Common myeloid progenitor, CD34-positive (primary cell): ENCODE measurements around the gene DRGX.

Source experiments
- CTCF ChIA-PET: fragments of 350-600 bp; sonication (Branson Sonifier 250); formaldehyde crosslinking; loops from one replicate; lab custom pipeline; 2021; ENCODE audit warnings: antibody characterized with exemption; lab: Charles Lee
- POLR2A ChIA-PET: fragments of 350-600 bp; sonication (Branson Sonifier 250); formaldehyde crosslinking; loops from one replicate; lab custom pipeline; 2021; ENCODE audit warnings: antibody characterized with exemption; lab: Charles Lee
- DNase-seq, 3 donors: peaks; one replicate each; pipeline versions ENCODE4 v3.0.0 to v3.0.0-alpha.2; 2013
- H3K27ac ChIP-seq, 2 experiments: 1 replicate in 1 of 2; 2 replicates in 1 of 2; pipeline ENCODE4 v1.7.0; 2013; ENCODE audit warnings: inconsistent platforms in 2 of 2, low read length in 2 of 2, mild to moderate bottlenecking in 2 of 2, low read depth in 1 of 2, moderate library complexity in 1 of 2; ENCODE audit not compliant: severe bottlenecking in 2 of 2, insufficient read depth in 1 of 2, poor library complexity in 1 of 2
- H3K27me3 ChIP-seq, 5 experiments: replicated peaks in 2 of 5; 1 replicate in 3 of 5; 2 replicates in 2 of 5; pipeline versions ENCODE4 v1.6.1 to v1.7.0; 2013; ENCODE audit warnings: low read length in 4 of 5, mild to moderate bottlenecking in 2 of 5, moderate library complexity in 2 of 5, inconsistent platforms in 1 of 5; ENCODE audit not compliant: insufficient read depth in 5 of 5, control insufficient read depth in 4 of 5
- H3K36me3 ChIP-seq, 4 experiments: 1 replicate in 2 of 4; 2 replicates in 2 of 4; pipeline versions ENCODE4 v1.6.1 to v1.7.0; 2013; ENCODE audit warnings: low read length in 3 of 4, control low read depth in 1 of 4, mild to moderate bottlenecking in 1 of 4; ENCODE audit not compliant: control insufficient read depth in 4 of 4, insufficient read depth in 4 of 4
- H3K4me1 ChIP-seq, 4 experiments: 1 replicate in 3 of 4; 2 replicates in 1 of 4; pipeline versions ENCODE4 v1.6.1 to v1.7.1; 2013; ENCODE audit warnings: low read length in 3 of 4, mild to moderate bottlenecking in 3 of 4, control low read depth in 1 of 4, inconsistent platforms in 1 of 4, moderate library complexity in 1 of 4; ENCODE audit not compliant: control insufficient read depth in 4 of 4, insufficient read depth in 4 of 4; ENCODE audit errors: control extremely low read depth in 1 of 4
- H3K4me3 ChIP-seq, 7 experiments: 1 replicate in 4 of 7; 2 replicates in 3 of 7; pipeline versions ENCODE4 v1.5.1 to v1.7.0; 2013; ENCODE audit warnings: mild to moderate bottlenecking in 7 of 7, low read length in 6 of 7, moderate library complexity in 6 of 7, inconsistent platforms in 2 of 7, low read depth in 2 of 7, control low read depth in 1 of 7; ENCODE audit not compliant: insufficient read depth in 4 of 7, control insufficient read depth in 1 of 7; ENCODE audit errors: extremely low read depth in 1 of 7
- H3K9me3 ChIP-seq, 5 experiments: 1 replicate in 4 of 5; 2 replicates in 1 of 5; pipeline versions ENCODE4 v1.6.1 to v1.7.1; 2013; ENCODE audit warnings: low read length in 4 of 5, mild to moderate bottlenecking in 2 of 5, inconsistent platforms in 1 of 5, low read depth in 1 of 5, moderate library complexity in 1 of 5; ENCODE audit not compliant: control insufficient read depth in 4 of 5, insufficient read depth in 2 of 5; ENCODE audit errors: control extremely low read depth in 1 of 5
- WGBS: methylation state at CpG from one replicate; pipeline ENCODE4 v1.1.5; 2013; ENCODE audit not compliant: insufficient coverage; 5-methylcytosine and 5-hydroxymethylcytosine counted together

Gene DRGX

DNA sequence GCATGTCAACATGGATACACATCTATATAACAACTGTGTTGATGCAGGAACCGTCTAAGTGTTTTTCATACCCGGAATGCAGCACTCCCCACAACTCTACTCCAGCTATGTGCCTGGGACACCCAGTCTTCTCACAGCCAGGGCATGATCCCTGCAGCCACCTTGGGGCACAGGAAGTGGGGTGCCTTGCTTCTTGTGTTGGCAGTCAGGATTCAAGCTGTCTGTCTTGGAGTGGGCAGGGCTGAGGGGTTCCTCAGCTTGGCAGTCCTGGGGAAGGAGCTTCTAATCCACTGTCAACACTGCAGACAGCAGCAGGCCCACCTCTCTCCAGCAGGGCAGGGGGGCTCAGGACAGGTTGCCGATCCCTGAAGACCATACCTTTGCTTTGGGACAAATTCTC lies 41.3 kb downstream of the DRGX start:
- no peaks in the 10 kb centered on the region for H3K36me3 ChIP-seq
- ChIA-PET POLR2A (no interaction called here), CTCF (interaction anchor here (2.0 kb wide), 1 partner anchor 18 kb away, joined by 5 read pairs; no protein-coding TSS in a partner anchor)
- H3K27me3 ChIP-seq = peaks cover 0 to 4% (median 0%) of the 10 kb centered on the region in 5 experiments
- no peak overlapping the region for H3K27ac ChIP-seq
- no peak overlapping the region for H3K4me3 ChIP-seq
- peaks cover 0 to 14% (median 3%) of the 10 kb centered on the region in 5 experiments for H3K9me3 ChIP-seq
- H3K4me1 ChIP-seq = peaks cover 0 to 3% (median 2%) of the 10 kb centered on the region in 4 experiments
- DNase-seq = no peak
- 100% methylated on average over 1 of the region's 3 CpGs for WGBS

DNA sequence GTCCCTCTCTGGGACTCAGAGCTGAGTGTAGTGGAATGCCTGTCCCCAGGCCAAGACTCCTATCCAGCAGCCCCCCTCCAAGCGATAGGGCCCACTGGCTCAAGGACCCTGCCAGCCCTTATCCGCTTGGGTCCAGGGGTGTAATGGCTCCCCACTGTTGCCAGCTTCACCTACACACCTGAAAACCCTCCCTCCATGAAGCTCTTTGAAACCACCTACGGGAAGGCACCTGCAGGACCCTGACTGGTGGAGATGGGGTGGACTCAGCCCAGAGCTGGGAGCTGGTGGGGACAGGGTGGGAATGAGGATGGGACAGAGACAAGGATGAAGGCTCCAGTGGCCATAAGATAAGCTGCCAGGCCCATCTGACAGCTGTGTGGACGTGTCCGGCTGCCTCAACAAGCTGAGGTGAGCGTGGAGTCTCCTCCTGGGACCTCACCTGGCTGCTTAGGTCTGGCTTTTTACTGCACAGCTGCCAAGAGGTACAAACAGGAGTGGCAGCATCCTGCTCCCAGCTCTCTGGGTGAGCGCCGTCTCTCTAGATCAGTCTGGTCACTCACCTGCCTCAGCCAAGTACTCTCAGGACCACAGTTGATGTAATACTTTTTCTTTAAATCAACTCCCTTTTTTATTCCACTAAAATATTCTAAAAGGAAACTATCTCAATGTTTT lies 41.9 kb downstream of the DRGX start:
- no peaks in the 10 kb centered on the region for H3K4me1 ChIP-seq
- WGBS = 95% methylated on average over 7 of the region's 8 CpGs
- peaks cover 0 to 4% (median 0%) of the 10 kb centered on the region in 5 experiments for H3K27me3 ChIP-seq
- ChIA-PET POLR2A (no interaction called here), CTCF (interaction anchor here (2.0 kb wide), 1 partner anchor 18 kb away, joined by 5 read pairs; no protein-coding TSS in a partner anchor)
- no peak overlapping the region for H3K4me3 ChIP-seq
- no peaks in the 10 kb centered on the region for H3K36me3 ChIP-seq
- H3K27ac ChIP-seq = no peak overlapping the region
- DNase-seq = no peak
- H3K9me3 ChIP-seq = peaks cover 0 to 17% (median 3%) of the 10 kb centered on the region in 5 experiments

DNA sequence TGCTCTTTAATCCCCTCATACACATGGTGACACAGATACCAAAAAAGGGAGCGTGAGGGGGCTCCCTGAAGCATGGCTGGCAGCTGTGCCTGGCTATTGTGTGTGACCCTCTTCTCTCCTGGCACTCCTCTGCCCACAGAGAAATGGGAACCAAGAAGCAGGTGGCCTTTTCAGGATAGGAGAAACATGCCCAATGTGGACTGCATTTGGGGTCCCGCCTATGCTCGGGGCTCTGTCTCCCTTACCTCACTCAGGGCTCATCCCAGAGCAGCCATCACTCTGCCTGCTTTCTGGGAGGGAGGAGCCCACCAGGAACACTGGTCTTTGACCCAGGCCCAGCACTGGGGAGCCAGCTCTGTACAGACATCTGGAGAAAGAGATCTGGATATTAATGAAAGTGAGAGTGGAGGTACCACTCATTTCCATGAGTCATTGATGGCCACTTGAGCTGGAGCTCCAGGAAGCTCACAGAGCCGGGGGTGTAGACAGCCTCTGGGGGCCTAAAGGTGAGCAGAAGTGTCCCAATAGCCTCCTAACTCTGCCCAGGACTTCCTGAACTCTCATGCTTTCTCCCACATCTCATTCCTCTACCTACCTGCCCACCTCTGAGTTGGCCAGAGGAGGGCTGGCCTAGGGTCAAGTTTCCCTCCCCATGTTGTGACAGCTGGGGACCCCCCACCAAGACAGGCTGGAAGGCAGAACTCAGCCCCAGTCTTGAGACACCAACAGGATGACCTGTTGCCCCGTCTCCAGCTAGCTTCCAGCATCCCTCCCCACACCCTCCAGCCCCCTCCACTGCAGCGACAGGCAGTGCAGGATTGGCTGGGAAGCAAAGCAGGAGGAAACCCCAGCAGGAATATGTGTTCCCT lies 42.6 kb downstream of the DRGX start:
- peaks cover 0 to 4% (median 0%) of the 10 kb centered on the region in 5 experiments for H3K27me3 ChIP-seq
- H3K4me3 ChIP-seq = no peak overlapping the region
- H3K9me3 ChIP-seq = peaks cover 0 to 17% (median 3%) of the 10 kb centered on the region in 5 experiments
- no peak overlapping the region for H3K27ac ChIP-seq
- no peak for DNase-seq
- ChIA-PET POLR2A (no interaction called here), CTCF (interaction anchor here (1.0 kb wide), 1 partner anchor 158 kb away, joined by 3 read pairs; no protein-coding TSS in a partner anchor)
- no peaks in the 10 kb centered on the region for H3K36me3 ChIP-seq
- no peaks in the 10 kb centered on the region for H3K4me1 ChIP-seq
- WGBS = 100% methylated on average over 1 of the region's 6 CpGs

DNA sequence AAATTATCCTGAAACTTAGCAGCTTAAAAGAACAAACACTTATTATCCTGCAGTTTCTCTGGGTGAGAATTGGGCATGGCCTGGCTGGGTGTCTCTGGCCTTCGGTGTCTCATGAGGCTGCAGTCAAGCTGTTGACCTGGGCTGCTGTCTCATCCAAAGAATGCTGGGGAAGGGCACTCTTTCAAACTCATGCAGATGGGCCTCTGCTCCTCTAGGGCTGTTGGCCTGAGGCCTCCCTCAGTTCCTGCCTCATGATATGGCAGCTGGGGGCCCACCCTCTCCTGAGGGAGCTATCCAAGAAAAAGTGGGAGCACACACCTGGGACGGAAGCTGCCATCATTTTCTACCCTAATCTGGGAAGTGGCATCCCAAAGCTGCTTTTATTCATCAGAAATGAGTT lies 43.6 kb downstream of the DRGX start:
- no peaks in the 10 kb centered on the region for H3K36me3 ChIP-seq
- 100% methylated on average over 2 of the region's 2 CpGs for WGBS

DNA sequence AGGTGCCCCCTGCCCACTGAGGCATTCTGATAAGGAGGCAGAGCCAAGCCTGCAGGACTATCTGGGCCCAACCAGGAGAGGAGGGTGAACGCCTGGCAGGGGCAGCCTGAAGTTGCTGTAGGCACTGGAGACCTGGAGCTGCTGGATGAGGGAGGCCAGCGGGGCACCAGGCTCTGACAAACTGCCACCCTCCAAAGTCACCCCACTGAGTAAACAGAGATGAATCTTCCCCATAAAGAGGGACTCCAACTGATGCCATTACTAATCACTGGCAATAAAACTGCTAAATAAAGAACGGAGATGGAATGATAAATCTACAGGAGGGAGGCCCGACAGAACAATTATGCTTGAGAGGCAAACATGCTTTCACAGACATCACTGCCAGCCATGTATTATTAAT lies 44.2 kb downstream of the DRGX start:
- peaks cover 0 to 10% (median 2%) of the 10 kb centered on the region in 5 experiments for H3K9me3 ChIP-seq
- no peak for DNase-seq
- no peaks in the 10 kb centered on the region for H3K4me1 ChIP-seq
- peaks cover 0 to 4% (median 0%) of the 10 kb centered on the region in 5 experiments for H3K27me3 ChIP-seq
- H3K27ac ChIP-seq = no peak overlapping the region
- 100% methylated on average over 1 of the region's 4 CpGs for WGBS
- POLR2A ChIA-PET = no interaction called here
- CTCF ChIA-PET = interaction anchor here (0.8 kb wide), 1 partner anchor 8 kb away, joined by 3 read pairs; no protein-coding TSS in a partner anchor
- no peaks in the 10 kb centered on the region for H3K36me3 ChIP-seq
- H3K4me3 ChIP-seq = no peak overlapping the region

More for the DNA sequence above, 43.6 kb downstream of the DRGX start:
- ChIA-PET CTCF (interaction anchor here (1.0 kb wide), 1 partner anchor 159 kb away, joined by 3 read pairs; no protein-coding TSS in a partner anchor), POLR2A (no interaction called here)
- no peak for DNase-seq
- no peak overlapping the region for H3K4me3 ChIP-seq
- no peak overlapping the region for H3K27ac ChIP-seq
- peaks cover 0 to 12% (median 2%) of the 10 kb centered on the region in 5 experiments for H3K9me3 ChIP-seq
- H3K4me1 ChIP-seq = no peaks in the 10 kb centered on the region
- peaks cover 0 to 4% (median 0%) of the 10 kb centered on the region in 5 experiments for H3K27me3 ChIP-seq

DNA sequence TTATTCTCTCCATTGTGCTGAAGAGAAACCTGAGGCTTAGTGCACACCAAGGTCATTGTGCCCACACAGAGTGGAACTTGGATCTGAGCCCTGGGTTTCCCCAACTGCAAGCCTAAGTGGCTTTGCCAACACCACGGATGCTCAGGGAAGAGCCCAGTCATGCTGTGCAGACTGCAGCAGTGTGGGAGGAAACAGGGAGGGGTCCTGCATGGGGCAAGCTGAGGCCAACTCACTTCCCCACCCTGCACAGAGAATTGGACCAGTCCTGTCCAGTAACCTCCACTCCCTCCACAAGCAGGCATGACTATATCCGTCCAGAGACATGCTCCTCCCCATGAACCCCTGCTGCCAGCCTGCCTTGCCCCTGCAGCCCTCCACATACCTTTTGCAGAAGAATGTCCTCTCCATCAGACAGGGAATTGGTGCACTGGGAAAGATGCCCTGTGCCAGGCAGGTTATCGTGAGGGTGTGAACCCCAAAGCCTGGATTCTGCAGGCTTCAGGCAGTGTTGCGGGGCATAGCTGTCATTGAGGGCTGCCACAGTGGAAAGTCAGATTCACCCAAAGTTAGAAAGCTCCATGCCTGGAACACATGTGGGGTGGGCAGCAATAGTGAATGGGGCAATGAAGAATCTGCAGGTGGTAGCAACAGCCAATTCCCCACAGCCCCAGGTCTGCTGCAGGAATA lies 44.9 kb downstream of the DRGX start:
- 100% methylated on average over 2 of the region's 4 CpGs for WGBS
- DNase-seq = no peak
- Histone ChIP-seq H3K9me3 (peaks cover 0 to 10% (median 2%) of the 10 kb centered on the region in 5 experiments), H3K4me3 (no peak overlapping the region), H3K36me3 (no peaks in the 10 kb centered on the region), H3K4me1 (no peaks in the 10 kb centered on the region), H3K27me3 (peaks cover 0 to 4% (median 0%) of the 10 kb centered on the region in 5 experiments), H3K27ac (no peak overlapping the region)
- ChIA-PET POLR2A (no interaction called here), CTCF (interaction anchor here (0.8 kb wide), 1 partner anchor 8 kb away, joined by 3 read pairs; no protein-coding TSS in a partner anchor)
